HEK293 (cell line): ENCODE results near the gene PLBD2.

Experiments used
- CTCF ChIA-PET: fragments of 350-600 bp; formaldehyde crosslinking; extraction: SDS; loops from one replicate; lab custom pipeline; 2021; ENCODE audit warnings: antibody characterized with exemption; lab: Yijun Ruan, JAX
- POLR2A ChIA-PET: fragments of 300-600 bp; formaldehyde crosslinking; extraction: SDS; loops from one replicate; lab custom pipeline; 2020; ENCODE audit warnings: antibody characterized with exemption, inconsistent platforms; lab: Yijun Ruan, JAX
- H3K27ac ChIP-seq: fragments of 200-500 bp; sonication (Bioruptor generic); 2 replicates; pipeline ENCODE4 v1.5.1; 2014; ENCODE audit warnings: low read depth, low read length, control low read depth, inconsistent platforms; ENCODE audit errors: extremely low read depth
- H3K36me3 ChIP-seq, 2 experiments: fragments of 200-500 bp in 1 of 2; sonication (Bioruptor generic) in 1 of 2; 1 replicate in 1 of 2; 2 replicates in 1 of 2; pipeline ENCODE4 v1.5.1; 2014 to 2017; ENCODE audit warnings: inconsistent platforms in 2 of 2, low read length in 2 of 2; ENCODE audit not compliant: control insufficient read depth in 2 of 2, insufficient read depth in 1 of 2
- H3K4me1 ChIP-seq: fragments of 200-500 bp; sonication (Bioruptor generic); 2 replicates; pipeline ENCODE4 v1.5.1; 2014; ENCODE audit warnings: mild to moderate bottlenecking, low read length, inconsistent platforms; ENCODE audit not compliant: control insufficient read depth, insufficient read depth
- H3K4me3 ChIP-seq: 2 replicates; pipeline ENCODE4 v1.5.1; 2011; ENCODE audit warnings: low read depth, mild to moderate bottlenecking, control low read depth, low read length, moderate library complexity
- H3K9me3 ChIP-seq: fragments of 200-500 bp; sonication (Bioruptor generic); 2 replicates; pipeline ENCODE4 v1.5.1; 2014; ENCODE audit warnings: low read depth, low read length, inconsistent platforms; ENCODE audit not compliant: control insufficient read depth, insufficient read depth
- GFI1B ChIP-seq: fragments of 450-650 bp; formaldehyde crosslinking; IDR thresholded peaks from 2 replicates; pipeline ENCODE4 v1.5.1; 2016; ENCODE audit warnings: missing biosample characterization, missing genetic modification characterization
- GLI2 ChIP-seq: fragments of 450-650 bp; formaldehyde crosslinking; IDR thresholded peaks from 2 replicates; pipeline ENCODE4; 2017; ENCODE audit warnings: missing biosample characterization, missing genetic modification characterization, low read depth, borderline replicate concordance
- PRDM1 ChIP-seq: fragments of 450-650 bp; formaldehyde crosslinking; IDR thresholded peaks from 2 replicates; pipeline ENCODE4; 2016; ENCODE audit warnings: missing biosample characterization, missing genetic modification characterization
- RBAK ChIP-seq: fragments of 450-650 bp; formaldehyde crosslinking; IDR thresholded peaks from 2 replicates; pipeline ENCODE4 v1.5.1; 2016; ENCODE audit warnings: missing biosample characterization, missing genetic modification characterization
- SCRT1 ChIP-seq: fragments of 450-650 bp; formaldehyde crosslinking; IDR thresholded peaks from 2 replicates; pipeline ENCODE4 v1.5.1; 2016; ENCODE audit warnings: missing biosample characterization, missing genetic modification characterization, borderline replicate concordance
- SP3 ChIP-seq: fragments of 450-650 bp; formaldehyde crosslinking; IDR thresholded peaks from 2 replicates; pipeline ENCODE4 v1.5.1; 2016; ENCODE audit warnings: missing biosample characterization, missing genetic modification characterization
- TRIM28 ChIP-seq: IDR thresholded peaks from 2 replicates; pipeline ENCODE4 v1.6.1; 2011; ENCODE audit warnings: low read length, control low read depth, borderline replicate concordance
- ZFP3 ChIP-seq: fragments of 450-650 bp; formaldehyde crosslinking; IDR thresholded peaks from 2 replicates; pipeline ENCODE4 v1.5.1; 2016; ENCODE audit warnings: low read depth, missing biosample characterization, missing genetic modification characterization
- ZFP69B ChIP-seq: fragments of 450-650 bp; formaldehyde crosslinking; IDR thresholded peaks from 2 replicates; pipeline ENCODE4 v1.5.1; 2016; ENCODE audit warnings: missing biosample characterization, missing genetic modification characterization
- ZNF184 ChIP-seq: fragments of 450-650 bp; IDR thresholded peaks from 2 replicates; pipeline ENCODE4 v1.5.1; 2018; ENCODE audit warnings: missing biosample characterization, mild to moderate bottlenecking, missing genetic modification characterization
- ZNF248 ChIP-seq: fragments of 450-650 bp; formaldehyde crosslinking; IDR thresholded peaks from 2 replicates; pipeline ENCODE4 v1.5.1; 2017; ENCODE audit warnings: missing biosample characterization, missing genetic modification characterization
- ZNF274 ChIP-seq, 2 experiments: fragments of 200-500 bp in 1 of 2; fragments of 450-650 bp in 1 of 2; sonication (Bioruptor generic) in 1 of 2; formaldehyde crosslinking in 1 of 2; IDR thresholded peaks; 2 replicates each; pipeline versions ENCODE4 v1.5.1 to v1.6.1; 2014 to 2016; ENCODE audit warnings: borderline replicate concordance in 1 of 2, inconsistent platforms in 1 of 2, low read length in 1 of 2, missing biosample characterization in 1 of 2, missing genetic modification characterization in 1 of 2
- ZNF404 ChIP-seq: fragments of 450-650 bp; formaldehyde crosslinking; IDR thresholded peaks from 2 replicates; pipeline ENCODE4 v1.5.1; 2017; ENCODE audit warnings: missing biosample characterization, missing genetic modification characterization
- ZNF521 ChIP-seq: fragments of 450-650 bp; formaldehyde crosslinking; IDR thresholded peaks from 2 replicates; pipeline ENCODE4 v1.5.1; 2017; ENCODE audit warnings: missing biosample characterization, mild to moderate bottlenecking, missing genetic modification characterization
- ZNF549 ChIP-seq: fragments of 450-650 bp; IDR thresholded peaks from 2 replicates; pipeline ENCODE4 v1.5.1; 2018; ENCODE audit warnings: missing biosample characterization, missing genetic modification characterization, mild to moderate bottlenecking, inconsistent platforms, moderate library complexity
- ZNF610 ChIP-seq: fragments of 450-650 bp; formaldehyde crosslinking; IDR thresholded peaks from 2 replicates; pipeline ENCODE4 v1.5.1; 2016; ENCODE audit warnings: missing biosample characterization, missing genetic modification characterization, borderline replicate concordance
- ZNF621 ChIP-seq: fragments of 450-650 bp; formaldehyde crosslinking; IDR thresholded peaks from 2 replicates; pipeline ENCODE4 v1.5.1; 2017; ENCODE audit warnings: missing biosample characterization, missing genetic modification characterization
- ZNF654 ChIP-seq: fragments of 450-650 bp; formaldehyde crosslinking; IDR thresholded peaks from 2 replicates; pipeline ENCODE4 v1.5.1; 2016; ENCODE audit warnings: low read depth, missing biosample characterization, missing genetic modification characterization
- ZNF830 ChIP-seq: fragments of 450-650 bp; IDR thresholded peaks from 2 replicates; pipeline ENCODE4 v1.5.0; 2018; ENCODE audit warnings: missing biosample characterization, missing genetic modification characterization, low read depth, mild to moderate bottlenecking, moderate library complexity
- TF ChIP-seq, protein P1 (sequence below): fragments of 450-650 bp; formaldehyde crosslinking; IDR thresholded peaks from 2 replicates; pipeline ENCODE4; 2016; ENCODE audit warnings: missing biosample characterization, missing genetic modification characterization
- TF ChIP-seq, protein P2 (sequence below): IDR thresholded peaks from 2 replicates; pipeline ENCODE4 v1.6.1; 2011; ENCODE audit warnings: mild to moderate bottlenecking, low read depth, low read length, borderline replicate concordance
- TF ChIP-seq, protein P3 (sequence below): fragments of 450-650 bp; formaldehyde crosslinking; IDR thresholded peaks from 2 replicates; pipeline ENCODE4 v1.5.1; 2016; ENCODE audit warnings: missing biosample characterization, missing genetic modification characterization

PLBD2 gene

DNA sequence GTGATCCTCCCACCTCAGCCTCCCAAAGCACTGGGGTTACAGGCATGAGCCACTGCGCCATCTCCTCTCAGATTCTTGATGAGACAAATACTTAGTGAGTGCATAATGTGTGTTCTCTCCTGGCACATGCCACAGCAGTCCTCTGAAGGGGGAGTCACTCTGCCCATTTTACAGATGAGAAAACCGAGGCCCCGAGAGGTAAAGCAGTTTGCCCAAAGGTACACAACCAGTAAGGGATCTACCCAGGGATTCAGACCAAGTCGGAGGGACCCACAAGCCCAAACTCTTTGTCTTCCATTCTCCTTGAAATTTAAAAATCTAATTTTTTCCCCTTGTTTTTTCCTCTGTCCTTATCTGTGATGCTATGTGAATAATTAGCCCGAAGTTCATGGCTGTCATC lies 6.3 kb downstream of the PLBD2 start:
- H3K4me3 ChIP-seq: no peak overlapping the region
- POLR2A ChIA-PET: no interaction called here
- TF ChIP-seq ZNF404: no peak
- no peak for TF ChIP-seq GLI2 (tag by site-specific recombination)
- TF ChIP-seq ZNF274 (IDR thresholded peaks at IDR 0.05; ENCODE audit: low read length): no peak
- TF ChIP-seq ZNF274 (tag by site-specific recombination; IDR thresholded peaks at IDR 0.05; ENCODE audit: borderline replicate concordance): no peak
- no peak for TF ChIP-seq ZNF830
- no peak for TF ChIP-seq ZNF184 (tag by site-specific recombination)
- no peak for TF ChIP-seq ZFP69B
- no peak for TF ChIP-seq ZNF654 (tag by site-specific recombination)
- TF ChIP-seq, protein P1, sequence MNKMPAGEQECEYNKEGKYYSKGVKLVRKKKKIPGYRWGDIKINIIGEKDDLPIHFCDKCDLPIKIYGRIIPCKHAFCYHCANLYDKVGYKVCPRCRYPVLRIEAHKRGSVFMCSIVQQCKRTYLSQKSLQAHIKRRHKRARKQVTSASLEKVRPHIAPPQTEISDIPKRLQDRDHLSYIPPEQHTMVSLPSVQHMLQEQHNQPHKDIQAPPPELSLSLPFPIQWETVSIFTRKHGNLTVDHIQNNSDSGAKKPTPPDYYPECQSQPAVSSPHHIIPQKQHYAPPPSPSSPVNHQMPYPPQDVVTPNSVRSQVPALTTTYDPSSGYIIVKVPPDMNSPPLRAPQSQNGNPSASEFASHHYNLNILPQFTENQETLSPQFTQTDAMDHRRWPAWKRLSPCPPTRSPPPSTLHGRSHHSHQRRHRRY (tag by site-specific recombination): no peak
- TF ChIP-seq ZNF610 (tag by site-specific recombination): no peak
- TF ChIP-seq SP3: no peak
- no peak for TF ChIP-seq PRDM1 (tag by site-specific recombination)
- TF ChIP-seq GFI1B (tag by site-specific recombination): no peak
- TF ChIP-seq ZNF549 (tag by site-specific recombination): no peak
- no peak for TF ChIP-seq TRIM28
- TF ChIP-seq, protein P2, sequence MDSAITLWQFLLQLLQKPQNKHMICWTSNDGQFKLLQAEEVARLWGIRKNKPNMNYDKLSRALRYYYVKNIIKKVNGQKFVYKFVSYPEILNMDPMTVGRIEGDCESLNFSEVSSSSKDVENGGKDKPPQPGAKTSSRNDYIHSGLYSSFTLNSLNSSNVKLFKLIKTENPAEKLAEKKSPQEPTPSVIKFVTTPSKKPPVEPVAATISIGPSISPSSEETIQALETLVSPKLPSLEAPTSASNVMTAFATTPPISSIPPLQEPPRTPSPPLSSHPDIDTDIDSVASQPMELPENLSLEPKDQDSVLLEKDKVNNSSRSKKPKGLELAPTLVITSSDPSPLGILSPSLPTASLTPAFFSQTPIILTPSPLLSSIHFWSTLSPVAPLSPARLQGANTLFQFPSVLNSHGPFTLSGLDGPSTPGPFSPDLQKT: no peak
- TF ChIP-seq, protein P3, sequence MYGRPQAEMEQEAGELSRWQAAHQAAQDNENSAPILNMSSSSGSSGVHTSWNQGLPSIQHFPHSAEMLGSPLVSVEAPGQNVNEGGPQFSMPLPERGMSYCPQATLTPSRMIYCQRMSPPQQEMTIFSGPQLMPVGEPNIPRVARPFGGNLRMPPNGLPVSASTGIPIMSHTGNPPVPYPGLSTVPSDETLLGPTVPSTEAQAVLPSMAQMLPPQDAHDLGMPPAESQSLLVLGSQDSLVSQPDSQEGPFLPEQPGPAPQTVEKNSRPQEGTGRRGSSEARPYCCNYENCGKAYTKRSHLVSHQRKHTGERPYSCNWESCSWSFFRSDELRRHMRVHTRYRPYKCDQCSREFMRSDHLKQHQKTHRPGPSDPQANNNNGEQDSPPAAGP (tag by site-specific recombination): no peak
- no peak for TF ChIP-seq ZNF248 (tag by site-specific recombination)
- no peak for TF ChIP-seq ZNF521 (tag by site-specific recombination)
- no peak for TF ChIP-seq ZNF621 (tag by site-specific recombination)
- peaks cover 0 to 3% of the 10 kb centered on the region in 2 experiments; a peak in 2 of 3 replicates for H3K36me3 ChIP-seq
- H3K4me1 ChIP-seq: no peaks in the 10 kb centered on the region
- no peak overlapping the region for H3K27ac ChIP-seq
- H3K9me3 ChIP-seq: no peaks in the 10 kb centered on the region
- CTCF ChIA-PET: no interaction called here

DNA sequence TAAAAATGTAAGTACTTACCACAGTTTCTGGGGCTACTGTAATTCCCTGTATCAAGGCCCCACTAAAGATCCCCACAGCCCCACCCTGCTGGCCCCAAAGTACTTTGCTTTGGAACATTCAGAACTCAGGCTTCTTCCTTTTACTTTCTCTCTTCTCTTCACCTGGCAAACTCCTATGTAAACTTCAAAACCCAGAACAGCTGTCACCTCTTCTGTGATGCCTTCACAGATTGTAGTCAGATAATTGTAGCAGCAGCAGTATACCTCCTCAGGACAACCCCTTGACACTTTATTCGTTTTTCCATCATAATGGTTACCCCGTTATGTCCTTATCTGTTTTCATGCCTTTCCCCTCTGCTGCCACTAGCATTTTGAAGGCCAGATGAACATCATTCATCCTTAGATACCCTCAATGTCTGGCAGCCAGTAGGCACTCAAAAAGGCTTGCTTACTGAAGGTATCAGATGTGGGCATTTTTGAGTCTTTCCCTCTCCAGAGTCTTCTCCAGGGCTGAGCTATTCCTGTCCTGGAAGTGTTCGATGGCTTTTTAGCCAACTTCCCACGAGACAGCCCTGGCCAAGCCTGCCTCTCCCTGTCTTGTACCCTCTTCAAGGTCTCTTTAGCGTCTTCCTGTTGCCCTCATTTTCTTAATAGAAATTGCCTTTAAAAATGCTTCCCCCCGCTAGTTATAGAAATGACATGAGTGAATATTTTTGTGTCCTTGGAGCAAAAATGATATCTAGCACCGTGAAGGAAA lies 7.4 kb downstream of the PLBD2 start:
- ChIA-PET POLR2A (no interaction called here), CTCF (no interaction called here)
- no peaks in the 10 kb centered on the region for H3K9me3 ChIP-seq
- no peak overlapping the region for H3K27ac ChIP-seq
- no peak overlapping the region for H3K4me3 ChIP-seq
- no peaks in the 10 kb centered on the region for H3K4me1 ChIP-seq
- peaks cover 0 to 6% of the 10 kb centered on the region in 2 experiments; a peak in 2 of 3 replicates for H3K36me3 ChIP-seq
- TF ChIP-seq ZFP3 (tag by site-specific recombination) (peak; percentile 91), RBAK (tag by site-specific recombination) (no peak), SCRT1 (no peak)
- TF ChIP-seq, all 188 proteins: peak for 1
